GM06990 (cell line): Measurements from ENCODE around the gene CAMTA1.

Source experiments
- DNase-seq: peaks from one replicate; pipeline ENCODE4 v3.0.0-alpha.2; 2011; ENCODE audit not compliant: insufficient read length; ENCODE audit errors: extremely low read depth
- H3K27me3 ChIP-seq: replicated peaks from 2 replicates; pipeline ENCODE4 v1.6.0; 2011; ENCODE audit warnings: low read length; ENCODE audit not compliant: control insufficient read depth, insufficient read depth
- H3K36me3 ChIP-seq: 2 replicates; pipeline ENCODE4 v1.5.1; 2011; ENCODE audit warnings: low read length; ENCODE audit not compliant: control insufficient read depth, insufficient read depth
- H3K4me3 ChIP-seq: replicated peaks from 2 replicates; pipeline ENCODE4 v1.5.1; 2011; ENCODE audit warnings: low read depth, mild to moderate bottlenecking, control low read depth, low read length
- TF ChIP-seq, protein P1 (sequence below): IDR thresholded peaks from 2 replicates; pipeline ENCODE4 v1.5.1; 2011; ENCODE audit warnings: low read length, control low read depth, mild to moderate bottlenecking, inconsistent platforms; ENCODE audit not compliant: insufficient read depth, poor library complexity, severe bottlenecking

Gene CAMTA1

DNA sequence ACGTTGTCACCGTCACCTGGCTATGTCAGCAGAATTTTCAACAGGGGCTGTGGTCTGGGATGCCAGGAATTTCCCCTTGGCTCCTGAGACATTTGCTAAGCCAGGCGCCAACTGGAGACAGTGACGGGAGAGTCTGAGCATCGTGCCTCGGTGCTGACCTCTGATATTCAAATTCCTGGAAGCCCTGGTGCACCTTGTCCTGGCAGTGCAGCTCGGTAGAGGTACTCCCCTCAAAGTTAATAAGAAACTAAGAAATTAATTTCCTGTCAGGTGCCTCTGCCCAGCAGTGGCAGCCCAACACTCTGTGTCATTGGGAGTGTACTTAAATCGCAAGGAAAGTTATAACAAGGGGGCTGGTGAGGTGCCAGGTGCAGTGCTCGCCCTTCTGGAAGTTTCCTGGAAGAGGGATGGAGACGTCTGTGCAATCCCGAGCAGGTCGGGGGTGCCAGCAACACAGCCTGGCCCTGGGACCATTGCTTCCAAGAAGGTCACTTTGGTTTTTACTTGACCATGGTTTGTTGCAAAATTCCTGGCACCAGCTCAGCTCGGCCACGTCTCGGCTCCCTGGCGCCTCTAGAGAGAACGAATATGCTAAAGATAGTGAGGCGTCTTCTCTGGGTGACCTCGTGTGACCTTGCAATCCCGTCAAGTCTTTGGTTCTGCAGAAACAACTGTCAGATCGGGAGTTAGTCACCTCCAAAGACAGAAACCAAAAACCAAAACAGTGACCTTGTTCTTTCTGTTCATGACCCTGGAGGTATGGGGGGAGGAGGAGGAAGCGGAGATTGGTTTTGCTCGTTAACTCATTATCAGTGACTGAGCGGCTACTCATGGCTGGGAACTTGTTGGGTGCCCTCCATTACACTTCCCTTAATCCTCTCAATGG lies 836.3 kb downstream of the CAMTA1 start:
- no peak overlapping the region for H3K4me3 ChIP-seq
- no peak for DNase-seq
- H3K27me3 ChIP-seq: peaks cover 2% of the 10 kb centered on the region
- H3K36me3 ChIP-seq: no peaks in the 10 kb centered on the region
- TF ChIP-seq, protein P1, sequence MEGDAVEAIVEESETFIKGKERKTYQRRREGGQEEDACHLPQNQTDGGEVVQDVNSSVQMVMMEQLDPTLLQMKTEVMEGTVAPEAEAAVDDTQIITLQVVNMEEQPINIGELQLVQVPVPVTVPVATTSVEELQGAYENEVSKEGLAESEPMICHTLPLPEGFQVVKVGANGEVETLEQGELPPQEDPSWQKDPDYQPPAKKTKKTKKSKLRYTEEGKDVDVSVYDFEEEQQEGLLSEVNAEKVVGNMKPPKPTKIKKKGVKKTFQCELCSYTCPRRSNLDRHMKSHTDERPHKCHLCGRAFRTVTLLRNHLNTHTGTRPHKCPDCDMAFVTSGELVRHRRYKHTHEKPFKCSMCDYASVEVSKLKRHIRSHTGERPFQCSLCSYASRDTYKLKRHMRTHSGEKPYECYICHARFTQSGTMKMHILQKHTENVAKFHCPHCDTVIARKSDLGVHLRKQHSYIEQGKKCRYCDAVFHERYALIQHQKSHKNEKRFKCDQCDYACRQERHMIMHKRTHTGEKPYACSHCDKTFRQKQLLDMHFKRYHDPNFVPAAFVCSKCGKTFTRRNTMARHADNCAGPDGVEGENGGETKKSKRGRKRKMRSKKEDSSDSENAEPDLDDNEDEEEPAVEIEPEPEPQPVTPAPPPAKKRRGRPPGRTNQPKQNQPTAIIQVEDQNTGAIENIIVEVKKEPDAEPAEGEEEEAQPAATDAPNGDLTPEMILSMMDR: no peak

DNA sequence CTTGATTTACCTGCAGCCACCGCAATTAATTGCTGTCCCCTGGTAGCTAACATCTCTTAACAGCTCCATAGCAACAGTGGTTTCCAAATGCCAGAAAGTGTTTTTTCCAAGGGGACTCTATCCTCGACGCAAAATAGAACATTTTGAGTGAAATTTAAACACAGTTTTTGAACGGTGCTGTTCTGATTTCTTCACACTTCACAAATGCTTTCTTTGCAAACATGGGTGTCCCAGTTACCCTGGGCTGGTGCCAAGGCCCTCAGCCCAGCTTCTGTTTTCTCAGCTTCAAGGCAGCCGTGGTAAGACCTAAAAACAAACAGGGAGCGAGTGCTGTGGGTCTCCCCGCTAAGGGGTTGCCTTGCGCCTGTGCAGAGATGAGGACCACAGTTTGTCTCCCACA lies 838.6 kb downstream of the CAMTA1 start:
- H3K36me3 ChIP-seq: no peaks in the 10 kb centered on the region
- H3K27me3 ChIP-seq: peaks cover 4% of the 10 kb centered on the region
- TF ChIP-seq, protein P1: no peak
- DNase-seq: no peak
- H3K4me3 ChIP-seq: no peak overlapping the region

DNA sequence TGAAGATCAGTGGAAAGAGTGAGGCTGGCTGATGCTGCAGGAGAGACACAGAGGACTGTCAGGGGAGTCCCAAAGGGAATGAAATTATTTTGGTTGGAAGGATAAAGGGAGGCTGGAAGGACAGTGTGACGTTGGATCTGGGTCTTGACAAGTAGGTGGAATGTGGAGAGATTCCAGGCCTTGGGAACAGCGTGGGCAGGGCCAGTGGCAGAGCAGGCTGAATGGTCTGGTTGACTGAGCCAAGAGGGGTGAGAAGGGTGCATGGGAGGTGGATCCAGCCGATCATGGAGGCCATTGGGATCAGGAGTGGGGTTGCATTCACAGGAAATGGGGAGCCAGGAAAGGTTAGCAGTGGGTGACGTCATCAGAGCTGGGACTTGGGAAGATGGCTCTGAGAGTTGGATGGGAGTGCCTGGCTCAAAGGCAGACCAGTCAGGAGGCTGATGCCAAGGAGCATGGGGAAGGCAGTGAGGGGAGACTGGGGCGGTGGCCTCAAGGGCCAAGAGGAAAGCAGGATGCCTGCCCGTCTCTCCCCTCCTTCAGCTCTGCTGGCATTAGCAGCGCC lies 839.6 kb downstream of the CAMTA1 start:
- TF ChIP-seq, protein P1: no peak
- peaks cover 4% of the 10 kb centered on the region for H3K27me3 ChIP-seq
- no peak overlapping the region for H3K4me3 ChIP-seq
- DNase-seq: no peak
- H3K36me3 ChIP-seq: no peaks in the 10 kb centered on the region

DNA sequence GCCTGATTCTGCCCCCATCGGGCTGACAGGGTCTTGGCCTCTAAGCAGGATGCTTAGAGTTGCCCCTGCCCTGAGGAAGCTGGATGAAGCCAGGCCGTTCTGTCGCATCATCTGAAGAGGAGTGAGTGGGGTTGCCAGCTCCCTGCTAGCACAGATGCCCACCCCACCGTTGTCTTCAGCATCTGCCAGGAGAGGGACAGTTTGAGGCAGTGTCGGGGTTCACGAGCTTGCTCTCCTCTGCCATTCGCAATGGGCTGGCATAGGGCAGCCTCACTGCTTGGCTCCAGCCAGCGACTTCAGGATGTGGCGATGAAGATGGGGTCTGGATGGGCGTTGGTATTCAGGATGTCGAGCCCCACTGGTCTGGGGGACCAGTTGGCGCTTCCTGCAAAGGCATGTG lies 840.1 kb downstream of the CAMTA1 start:
- Histone ChIP-seq H3K27me3 (peaks cover 4% of the 10 kb centered on the region), H3K36me3 (no peaks in the 10 kb centered on the region), H3K4me3 (no peak overlapping the region)
- no peak for DNase-seq
- TF ChIP-seq, protein P1: no peak

DNA sequence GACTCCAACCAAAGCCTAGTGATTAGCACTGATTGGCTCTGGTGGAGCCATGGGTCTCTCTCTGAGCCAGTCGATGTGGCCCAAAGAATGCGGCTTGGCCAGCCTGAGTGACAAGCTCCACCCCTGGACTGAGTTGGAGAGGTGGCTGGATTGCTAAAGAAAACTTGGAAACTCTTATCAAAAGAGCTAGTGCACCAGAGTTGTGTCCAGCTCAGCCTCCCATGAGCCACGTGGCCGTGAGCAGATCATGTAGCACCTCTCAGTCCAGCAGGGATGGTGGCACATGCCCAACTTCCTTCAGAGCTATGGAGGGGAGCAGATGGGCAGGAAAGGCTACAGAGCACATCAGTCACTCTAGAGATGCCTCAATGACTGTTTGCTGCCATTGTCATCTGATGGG lies 843.0 kb downstream of the CAMTA1 start:
- no peak for DNase-seq
- H3K27me3 ChIP-seq: peaks cover 4% of the 10 kb centered on the region
- TF ChIP-seq, protein P1: no peak
- no peaks in the 10 kb centered on the region for H3K36me3 ChIP-seq
- H3K4me3 ChIP-seq: no peak overlapping the region
